ENCODE data around the gene TEX261.

- no peak for TF ChIP-seq CTCF (IDR thresholded peaks at IDR 0.05; ENCODE audit: low read length)
- TF ChIP-seq EZH2 (optimal IDR thresholded peaks at IDR 0.05; ENCODE audit: low read depth, low read length): no peak
These were observed 32.3 kb downstream of the TEX261 start for GRCh38 chr2:70962211-70962884.
